ENCODE measurements around the gene CLTA. TPM values are rescaled to one million over a fixed set of nuclear protein-coding genes. Genes with fewer than 3 reads are reported as not detected.

The CLTA gene
- polyA plus RNA-seq, 1 donor (not counting 4 experiments of a cell fraction or from before 2014, with no cell fraction given), result 325 TPM

DNA sequence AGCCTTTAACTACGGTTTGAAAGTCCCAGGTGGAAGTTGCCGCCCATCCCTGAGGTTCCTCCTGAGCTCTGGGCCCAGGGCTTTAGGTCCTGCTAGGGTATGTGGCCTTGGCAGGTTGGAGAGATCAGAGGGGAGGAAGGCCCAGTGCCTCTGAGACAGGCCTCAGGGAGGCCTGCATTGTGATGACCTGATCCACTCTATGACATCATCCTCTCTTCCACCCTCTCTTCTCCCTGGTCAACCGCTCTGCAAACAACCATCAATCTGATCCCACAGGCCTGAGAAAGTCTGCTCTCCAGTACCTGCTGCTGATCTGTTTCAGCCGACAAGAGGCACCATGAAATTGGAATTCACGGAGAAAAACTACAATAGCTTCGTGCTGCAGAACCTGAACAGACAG is 21.6 kb upstream of the CLTA start, which contains the start of gene CCIN:
CCIN (plus strand) TSS at position 223 of the 400 bp plus-strand sequence; CDS start at position 338, 115 bp downstream.
- H3K4me3 ChIP-seq (ENCODE audit: control insufficient read depth in 2 of 3, extremely low read depth in 1 of 3, insufficient read depth in 2 of 3, low read depth in 1 of 3, low read length in 3 of 3), result no peak within 1 kb of the TSS
- H4K20me1 ChIP-seq (ENCODE audit: control insufficient read depth, extremely low read depth, insufficient read depth, low read length), result no peaks in the 10 kb centered on the region
- no peaks in the 10 kb centered on the region for H3K9me1 ChIP-seq (ENCODE audit: control insufficient read depth, extremely low read depth, insufficient read depth, low read length)
- peaks cover 6% of the 10 kb centered on the region for H3K4me1 ChIP-seq (ENCODE audit: control insufficient read depth, extremely low read depth, insufficient read depth, low read length)
- no peak within 1 kb of the TSS for H2AFZ ChIP-seq (ENCODE audit: control insufficient read depth, low read length)
- no peak for TF ChIP-seq CTCF (optimal IDR thresholded peaks at IDR 0.05 in 1 of 3, IDR thresholded peaks at IDR 0.05 in 1 of 3, conservative IDR thresholded peaks at IDR 0.05 in 1 of 3; ENCODE audit: extremely low read depth in 1 of 3, insufficient read depth in 2 of 3, low read length in 3 of 3)
- TF ChIP-seq EZH2 (IDR thresholded peaks at IDR 0.05; ENCODE audit: low read length), result no peak
- FAIRE-seq (no peak), DNase-seq (ENCODE audit: low read depth, low spot score) (no peak)
- H3K9ac ChIP-seq (ENCODE audit: control insufficient read depth, extremely low read depth, insufficient read depth, low read length), result no peak within 1 kb of the TSS
- H3K27ac ChIP-seq (ENCODE audit: control insufficient read depth, insufficient read depth, low read length), result no peak within 1 kb of the TSS
- no peak within 1 kb of the TSS for H3K4me2 ChIP-seq (ENCODE audit: control insufficient read depth, extremely low read depth, insufficient read depth, low read depth, low read length)
- dilution Hi-C loops (cut with MboI; ENCODE audit: extremely low pct_ligation_motif_present, low sequenced_read_pairs), result no loop called here
- H3K27me3 ChIP-seq (ENCODE audit: control insufficient read depth, extremely low read depth, insufficient read depth, low read length), result peaks cover 8% of the 10 kb centered on the region
- no peaks in the 10 kb centered on the region for H3K9me3 ChIP-seq (ENCODE audit: control insufficient read depth, low read depth, low read length)
- H3K79me2 ChIP-seq (ENCODE audit: control insufficient read depth, insufficient read depth, low read length), result no peaks in the 10 kb centered on the region
- no peaks in the 10 kb centered on the region for H3K36me3 ChIP-seq (ENCODE audit: control insufficient read depth in 2 of 2, extremely low read depth in 1 of 2, insufficient read depth in 2 of 2, low read length in 2 of 2)

- Histone ChIP-seq H2AFZ (ENCODE audit: control insufficient read depth, low read length) (no peak overlapping the region), H3K9me1 (ENCODE audit: control insufficient read depth, extremely low read depth, insufficient read depth, low read length) (no peaks in the 10 kb centered on the region), H4K20me1 (ENCODE audit: control insufficient read depth, extremely low read depth, insufficient read depth, low read length) (no peaks in the 10 kb centered on the region), H3K27ac (ENCODE audit: control insufficient read depth, insufficient read depth, low read length) (no peak overlapping the region), H3K27me3 (ENCODE audit: control insufficient read depth, extremely low read depth, insufficient read depth, low read length) (peaks cover 8% of the 10 kb centered on the region), H3K36me3 (ENCODE audit: control insufficient read depth in 2 of 2, extremely low read depth in 1 of 2, insufficient read depth in 2 of 2, low read length in 2 of 2) (no peaks in the 10 kb centered on the region), H3K4me2 (ENCODE audit: control insufficient read depth, extremely low read depth, insufficient read depth, low read depth, low read length) (no peak overlapping the region), H3K9ac (ENCODE audit: control insufficient read depth, extremely low read depth, insufficient read depth, low read length) (no peak overlapping the region), H3K79me2 (ENCODE audit: control insufficient read depth, insufficient read depth, low read length) (no peaks in the 10 kb centered on the region), H3K4me3 (ENCODE audit: control insufficient read depth in 2 of 3, extremely low read depth in 1 of 3, insufficient read depth in 2 of 3, low read depth in 1 of 3, low read length in 3 of 3) (no peak overlapping the region), H3K9me3 (ENCODE audit: control insufficient read depth, low read depth, low read length) (no peaks in the 10 kb centered on the region), H3K4me1 (ENCODE audit: control insufficient read depth, extremely low read depth, insufficient read depth, low read length) (peaks cover 6% of the 10 kb centered on the region)
- TF ChIP-seq CTCF (optimal IDR thresholded peaks at IDR 0.05 in 1 of 3, IDR thresholded peaks at IDR 0.05 in 1 of 3, conservative IDR thresholded peaks at IDR 0.05 in 1 of 3; ENCODE audit: extremely low read depth in 1 of 3, insufficient read depth in 2 of 3, low read length in 3 of 3) (no peak), EZH2 (IDR thresholded peaks at IDR 0.05; ENCODE audit: low read length) (no peak)
- dilution Hi-C loops (cut with MboI; ENCODE audit: extremely low pct_ligation_motif_present, low sequenced_read_pairs), result no loop called here
- no peak for FAIRE-seq
- DNase-seq (ENCODE audit: low read depth, low spot score), result no peak
Observed at GRCh38 chr9:36169708-36170107, 21.0 kb upstream of the CLTA start.
